ENCODE data around the gene POLL.

The POLL gene

DNA sequence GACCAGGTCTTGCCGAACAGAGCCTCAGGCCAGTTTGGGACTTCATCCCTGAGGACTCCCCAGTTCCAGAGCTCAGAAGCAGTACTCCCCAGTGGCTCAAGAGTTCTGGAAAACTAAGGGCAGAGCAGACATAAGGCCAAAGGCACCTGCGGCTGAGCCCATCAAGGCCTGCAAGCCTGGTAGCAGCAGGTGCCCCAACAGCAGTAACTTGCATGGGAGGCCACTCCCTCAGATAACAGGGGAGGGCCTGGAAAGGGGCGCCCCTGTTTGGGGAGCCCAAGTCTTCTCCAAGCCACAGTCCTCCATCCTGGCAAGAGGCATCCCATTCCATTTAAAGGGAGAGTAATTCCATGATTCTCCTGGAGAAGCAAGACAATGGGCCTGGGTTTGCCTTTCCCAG is 13.0 kb downstream of the POLL start:
- in situ Hi-C loops (cut with HindIII; ENCODE audit: low sequenced_read_pairs), result no loop called here

DNA sequence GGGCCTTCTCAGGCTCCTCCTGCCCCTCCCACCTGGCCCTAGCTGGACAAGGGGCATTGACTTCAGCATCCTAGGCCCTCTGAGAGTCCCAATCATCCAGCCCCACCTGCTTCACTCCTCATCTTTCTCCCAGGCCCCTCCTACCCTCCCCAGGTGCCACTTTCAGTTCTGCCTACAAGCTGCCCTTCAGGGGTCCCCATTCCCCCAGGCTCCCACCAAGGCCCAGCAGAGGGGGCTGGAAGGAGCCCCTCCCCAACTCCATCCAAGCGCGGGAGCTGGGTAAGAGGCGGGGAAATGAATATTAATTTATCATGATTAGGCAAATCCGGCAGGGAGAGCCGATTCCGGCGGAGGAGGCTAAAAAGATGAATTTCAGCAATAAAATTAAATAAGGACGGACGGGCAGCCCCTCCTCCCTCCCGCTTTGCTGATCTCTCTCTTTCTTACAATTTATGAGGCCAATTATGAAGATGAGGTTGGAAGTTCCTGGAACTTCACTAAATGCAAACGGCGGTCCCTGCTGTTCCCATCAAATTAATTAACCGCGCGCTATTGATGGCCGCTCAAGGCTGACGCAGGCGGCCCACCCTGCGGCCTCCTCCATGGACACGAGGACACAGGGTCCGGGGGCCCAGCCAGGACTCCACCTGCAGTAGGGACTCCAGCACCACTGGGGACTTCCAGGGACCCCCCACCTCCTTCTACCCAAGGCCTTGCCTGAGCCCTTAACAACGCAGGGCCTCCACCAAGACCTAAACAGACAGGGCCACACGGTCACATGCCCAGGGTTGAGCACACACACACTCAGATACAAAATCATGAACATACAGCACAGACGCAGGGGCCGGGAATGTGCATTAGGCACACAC is 13.9 kb downstream of the POLL start:
- in situ Hi-C loops (cut with HindIII; ENCODE audit: low sequenced_read_pairs), result no loop called here

DNA sequence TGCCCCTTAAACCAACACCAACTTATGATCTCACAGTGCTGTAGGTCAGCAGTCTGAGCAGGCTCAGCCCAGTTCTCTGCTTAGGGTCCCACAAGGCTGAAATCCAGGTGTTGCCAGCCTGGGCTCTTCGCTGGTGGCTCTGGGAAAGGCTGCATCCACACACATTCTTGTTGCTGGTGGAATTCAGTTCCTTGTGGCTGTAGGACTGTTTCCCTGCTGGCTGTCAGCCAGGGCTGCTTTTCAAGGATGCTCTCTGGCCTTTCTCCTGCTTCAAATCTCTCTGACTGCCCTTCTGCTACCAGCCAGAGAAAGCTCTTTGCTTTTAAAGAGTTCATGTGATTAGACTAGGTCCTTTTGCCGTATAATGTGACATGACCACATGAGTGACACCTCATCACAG is 15.3 kb downstream of the POLL start:
- in situ Hi-C loops (cut with HindIII; ENCODE audit: low sequenced_read_pairs), result no loop called here

DNA sequence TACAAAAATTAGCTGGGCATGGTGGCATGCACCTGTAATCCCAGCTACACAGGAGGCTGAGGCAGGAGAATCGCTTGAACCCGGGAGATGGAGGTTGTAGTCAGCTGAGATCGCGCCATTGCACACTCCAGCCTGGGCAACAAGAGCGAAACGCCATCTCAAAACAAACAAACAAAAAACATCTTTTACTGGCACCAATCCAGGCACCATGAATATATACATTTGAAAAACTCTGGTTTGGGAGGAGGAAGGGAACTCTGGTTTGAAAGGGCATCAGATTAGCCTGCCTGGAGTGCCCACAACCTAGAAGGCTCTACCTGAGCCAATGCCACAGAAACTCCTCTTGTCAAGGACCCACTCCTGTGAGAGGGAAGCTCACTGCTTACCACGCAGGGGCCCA is 15.9 kb downstream of the POLL start:
- in situ Hi-C loops (cut with HindIII; ENCODE audit: low sequenced_read_pairs), result no loop called here

DNA sequence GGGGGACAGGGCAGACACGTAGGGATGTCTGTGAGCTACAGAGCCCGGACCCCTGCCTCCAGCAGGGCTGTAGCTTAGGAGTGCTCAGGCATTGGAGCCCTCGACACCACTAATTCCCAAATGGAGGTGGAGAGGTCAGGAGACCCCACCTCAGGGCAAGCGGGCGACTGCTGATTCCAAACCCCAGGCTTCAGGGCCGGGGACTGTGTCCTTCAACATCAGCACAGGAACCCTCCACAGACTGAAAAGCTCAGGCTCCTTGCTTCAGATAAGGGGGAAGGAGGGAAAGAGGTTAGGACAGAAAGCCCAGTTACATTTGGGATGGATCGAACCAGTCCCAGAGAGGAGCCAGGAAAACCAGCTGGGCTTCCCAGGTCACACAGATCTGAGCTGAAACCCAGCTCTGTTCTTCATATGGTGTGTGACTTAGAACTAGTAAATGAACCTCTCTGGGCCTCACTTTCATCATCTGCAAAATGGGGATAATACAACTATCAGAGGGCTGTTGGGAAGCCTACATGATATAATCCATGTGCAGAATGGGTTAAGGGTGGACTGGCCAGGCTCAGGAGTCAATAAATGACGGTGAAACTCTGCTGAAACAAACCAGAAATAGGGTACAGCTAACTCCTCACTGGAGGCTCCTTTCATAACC is 16.7 kb downstream of the POLL start:
- in situ Hi-C loops (cut with HindIII; ENCODE audit: low sequenced_read_pairs), result no loop called here

DNA sequence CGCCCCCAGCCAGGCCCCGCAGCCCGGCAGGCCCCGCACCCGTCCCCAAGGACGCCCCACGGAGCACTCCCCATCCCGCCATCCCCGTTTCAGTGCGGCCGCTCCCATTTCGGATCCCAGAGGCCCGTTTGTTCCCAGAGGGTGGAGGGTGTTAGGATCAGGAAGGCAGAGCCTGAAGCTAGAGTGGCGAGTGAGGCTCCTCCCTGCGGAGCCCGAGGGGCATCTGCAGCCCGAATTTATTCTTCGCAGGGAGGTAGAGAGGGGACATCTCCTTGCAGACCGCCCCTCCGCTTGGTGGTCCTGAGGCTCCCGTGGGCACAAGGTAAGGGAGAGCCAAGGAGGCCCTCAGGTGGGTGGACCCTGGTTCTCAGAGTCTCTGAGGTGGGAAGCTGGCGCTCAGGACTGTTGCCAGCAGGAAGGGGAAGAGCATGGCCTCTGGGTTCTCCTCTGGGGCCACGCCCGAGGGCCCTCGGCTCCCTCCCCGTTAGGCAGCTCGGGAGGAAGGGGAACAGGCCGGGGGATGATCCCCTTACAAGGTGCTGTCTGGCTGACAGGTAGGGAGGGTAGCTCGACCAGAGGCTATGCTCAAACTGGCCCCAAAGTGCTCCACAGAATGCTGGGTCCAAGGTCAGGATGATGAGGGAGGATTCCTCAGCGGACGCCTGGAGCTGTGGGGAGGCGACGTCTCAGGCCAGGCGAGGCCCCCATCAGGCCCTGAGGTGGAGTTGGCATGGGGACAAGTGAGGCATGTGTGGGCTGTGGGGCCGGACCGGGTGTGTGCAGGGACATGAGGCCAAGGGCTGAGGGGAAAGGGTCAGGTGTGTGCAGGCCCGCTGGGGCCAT is 17.4 kb downstream of the POLL start:
- in situ Hi-C loops (cut with HindIII; ENCODE audit: low sequenced_read_pairs), result no loop called here

DNA sequence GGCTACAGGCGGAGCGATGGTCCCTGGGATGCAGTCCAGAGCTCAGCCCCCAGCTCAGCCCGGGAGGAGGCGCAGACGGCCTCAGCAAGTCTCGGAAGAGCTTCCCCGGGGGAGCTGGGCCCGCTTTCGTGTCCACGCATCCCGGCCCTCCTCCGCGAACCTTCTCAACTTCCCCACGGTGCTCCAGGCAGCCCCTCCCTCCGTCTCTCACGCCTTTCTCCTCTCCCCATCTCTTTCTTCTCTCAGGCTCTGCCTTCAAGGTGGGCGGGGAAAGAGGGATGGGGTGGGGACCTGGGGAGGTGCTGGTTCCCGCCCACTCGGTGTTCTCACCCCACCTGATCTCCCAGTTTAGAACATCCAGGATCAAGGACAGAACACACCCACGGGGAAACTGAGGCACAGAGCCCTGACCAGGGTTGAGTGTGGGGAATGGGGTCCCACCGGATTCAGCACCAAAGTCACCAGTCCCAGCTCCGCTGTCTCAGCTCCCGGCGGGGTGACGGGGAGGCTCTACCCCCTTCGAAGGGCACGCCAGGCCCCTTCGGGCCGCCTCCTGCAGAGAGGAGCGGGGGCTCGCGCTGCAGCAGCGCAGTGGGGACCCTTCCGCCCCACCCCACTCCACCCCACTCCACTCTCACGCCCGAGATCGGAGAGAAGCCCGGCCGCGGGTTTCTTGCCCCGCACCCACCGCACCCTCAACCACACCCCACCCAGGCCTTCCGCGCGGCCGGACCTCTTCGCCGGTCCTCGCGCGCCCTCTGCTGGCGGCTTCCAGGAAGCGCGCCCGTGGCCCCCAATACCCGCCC is 18.2 kb downstream of the POLL start:
- in situ Hi-C loops (cut with HindIII; ENCODE audit: low sequenced_read_pairs), result loop anchor here (10.0 kb wide), 1 partner anchor 295 kb away; no protein-coding TSS in a partner anchor

DNA sequence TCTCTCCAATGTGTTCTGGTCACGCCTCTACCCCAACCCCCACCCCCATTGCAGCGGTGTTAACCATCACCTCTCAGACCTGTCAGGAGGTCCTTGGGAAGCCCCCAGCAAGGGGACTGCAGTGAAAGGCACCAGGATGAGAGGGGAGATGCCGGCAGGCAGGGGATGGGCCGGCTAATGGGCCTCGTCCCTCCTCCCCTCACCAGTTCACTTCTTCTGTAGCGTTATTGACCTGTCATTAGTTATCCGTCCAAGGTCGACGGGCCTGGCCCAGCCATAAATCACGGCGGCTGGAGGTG is 18.8 kb downstream of the POLL start:
- in situ Hi-C loops (cut with HindIII; ENCODE audit: low sequenced_read_pairs), result loop anchor here (10.0 kb wide), 1 partner anchor 294 kb away; no protein-coding TSS in a partner anchor

DNA sequence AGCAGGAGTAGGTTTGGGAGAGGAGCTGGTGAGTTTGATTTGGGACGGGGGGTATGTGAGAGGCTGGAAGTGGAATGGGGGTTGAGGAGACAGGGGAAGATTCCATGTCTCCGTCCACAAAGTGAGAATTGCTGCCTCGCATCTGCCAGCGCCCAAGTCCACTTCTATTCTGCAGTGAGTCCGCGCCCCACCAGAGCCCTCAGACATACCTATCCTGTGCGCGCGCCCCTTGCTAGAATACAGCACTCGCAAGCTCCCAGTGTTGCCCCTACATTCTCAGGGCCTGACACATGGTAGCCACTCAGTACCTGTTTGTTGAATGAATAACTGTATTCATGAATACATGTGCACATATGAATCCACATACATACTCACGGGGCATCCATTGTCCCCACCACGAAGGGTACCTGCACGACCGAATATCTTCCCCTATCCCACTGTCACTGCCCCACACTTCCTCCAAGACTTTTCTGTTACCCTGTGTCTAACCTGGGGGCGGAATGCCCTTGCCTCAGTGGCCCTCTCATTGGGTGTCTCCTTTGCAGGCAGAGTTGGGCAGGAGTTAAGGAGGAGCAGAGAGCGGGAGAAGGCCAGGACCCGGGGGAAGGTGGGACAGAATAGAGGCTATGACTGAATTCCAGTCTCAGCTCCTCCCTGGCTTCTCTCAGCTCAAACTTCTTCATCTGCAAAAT is 19.9 kb downstream of the POLL start:
- in situ Hi-C loops (cut with HindIII; ENCODE audit: low sequenced_read_pairs), result loop anchor here (10.0 kb wide), 1 partner anchor 293 kb away; no protein-coding TSS in a partner anchor

DNA sequence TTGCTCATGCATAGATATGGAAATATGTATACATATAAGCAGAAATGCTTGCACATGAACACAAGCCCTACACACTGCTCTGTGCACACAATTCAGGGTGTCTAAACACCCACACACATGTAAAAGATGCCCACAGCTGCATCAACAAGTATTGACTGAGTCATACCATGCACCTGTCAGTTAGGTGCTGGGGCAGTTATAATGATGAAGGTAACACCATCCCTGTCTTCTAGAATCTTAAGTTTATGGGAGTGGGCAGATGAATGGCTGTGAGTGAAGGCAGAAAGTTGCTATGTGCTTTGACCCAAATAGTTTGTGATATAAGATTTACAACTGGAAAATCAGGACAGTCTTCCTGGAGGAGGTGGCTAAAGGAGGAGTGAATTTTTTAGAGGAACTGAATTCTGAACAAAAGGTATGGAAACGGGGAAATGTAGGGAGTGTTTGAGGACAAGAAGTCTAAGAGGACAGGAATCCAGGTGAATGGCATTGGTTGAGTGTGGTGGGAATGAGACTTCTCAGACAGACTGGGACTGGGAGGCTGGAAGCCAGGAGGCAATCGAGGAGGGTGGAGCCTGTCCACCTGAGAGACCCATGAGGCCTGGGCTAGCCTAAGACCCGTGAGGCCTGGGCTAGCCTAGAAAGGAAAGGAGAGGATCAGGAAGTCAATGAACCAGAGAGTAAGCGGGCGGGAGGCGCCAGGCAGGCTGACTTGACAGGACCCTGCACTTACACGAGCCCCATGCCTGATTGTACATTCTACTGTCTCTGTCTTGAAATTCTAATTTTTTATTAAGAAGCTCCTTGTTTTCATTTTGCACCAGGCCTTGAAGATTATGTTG is 20.7 kb downstream of the POLL start:
- in situ Hi-C loops (cut with HindIII; ENCODE audit: low sequenced_read_pairs), result loop anchor here (10.0 kb wide), 1 partner anchor 293 kb away; no protein-coding TSS in a partner anchor

DNA sequence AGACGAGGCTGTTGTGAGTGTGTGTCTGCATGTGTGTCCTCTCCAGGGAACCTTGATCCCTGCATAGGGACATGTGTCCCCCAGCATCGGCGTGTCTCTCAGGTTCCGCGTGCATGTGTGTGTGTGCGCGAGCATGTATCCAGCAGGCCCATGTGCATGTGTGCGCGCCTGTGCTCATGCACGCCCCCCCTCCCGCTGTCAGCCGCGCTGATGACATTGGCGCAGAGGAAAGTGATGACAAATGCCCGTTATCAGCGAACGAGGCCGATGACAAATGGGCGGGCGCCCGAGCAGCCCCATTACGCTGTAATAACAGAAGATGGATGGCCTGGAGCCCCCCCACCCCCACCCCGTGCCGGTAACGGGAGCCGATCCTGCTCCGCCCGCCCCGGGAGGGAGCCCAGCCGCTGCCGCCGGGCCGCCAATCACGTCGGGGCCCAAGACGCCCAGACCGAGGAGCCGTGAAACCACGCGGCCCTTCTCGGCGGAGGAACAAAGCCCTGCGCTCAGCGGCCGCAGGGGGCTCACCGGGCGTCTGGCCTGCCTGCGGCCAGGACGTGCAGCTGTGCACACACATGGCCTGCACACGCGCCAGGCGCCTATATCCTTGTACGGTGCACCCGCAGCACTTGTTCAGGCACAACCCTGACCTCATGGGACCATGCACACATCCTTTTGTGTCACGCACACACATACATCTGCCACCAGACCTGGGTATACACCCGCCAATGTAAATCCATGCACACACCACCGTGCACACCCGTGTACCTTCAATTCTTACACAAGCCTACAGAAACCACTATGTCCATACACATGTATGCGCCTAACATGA is 21.5 kb downstream of the POLL start:
- in situ Hi-C loops (cut with HindIII; ENCODE audit: low sequenced_read_pairs), result loop anchor here (10.0 kb wide), 1 partner anchor 292 kb away; no protein-coding TSS in a partner anchor

DNA sequence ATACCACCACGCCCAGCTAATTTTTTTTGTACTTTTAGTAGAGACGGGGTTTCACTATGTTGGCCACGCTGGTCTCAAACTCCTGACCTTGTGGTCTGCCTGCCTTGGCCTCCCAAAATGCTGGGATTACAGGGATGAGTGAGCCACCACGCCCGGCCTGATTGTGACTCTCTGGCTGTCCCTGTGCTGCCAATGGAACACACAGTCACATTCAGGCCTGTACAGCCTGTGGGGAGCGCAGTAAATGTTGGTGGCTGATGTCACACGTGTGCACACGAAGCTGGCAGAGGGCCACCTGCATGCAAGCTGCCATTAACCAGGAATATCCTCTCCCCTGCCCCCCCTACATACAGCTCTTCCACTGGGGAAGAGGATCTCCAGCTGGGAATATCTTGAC is 22.1 kb downstream of the POLL start:
- in situ Hi-C loops (cut with HindIII; ENCODE audit: low sequenced_read_pairs), result loop anchor here (10.0 kb wide), 1 partner anchor 291 kb away; no protein-coding TSS in a partner anchor

DNA sequence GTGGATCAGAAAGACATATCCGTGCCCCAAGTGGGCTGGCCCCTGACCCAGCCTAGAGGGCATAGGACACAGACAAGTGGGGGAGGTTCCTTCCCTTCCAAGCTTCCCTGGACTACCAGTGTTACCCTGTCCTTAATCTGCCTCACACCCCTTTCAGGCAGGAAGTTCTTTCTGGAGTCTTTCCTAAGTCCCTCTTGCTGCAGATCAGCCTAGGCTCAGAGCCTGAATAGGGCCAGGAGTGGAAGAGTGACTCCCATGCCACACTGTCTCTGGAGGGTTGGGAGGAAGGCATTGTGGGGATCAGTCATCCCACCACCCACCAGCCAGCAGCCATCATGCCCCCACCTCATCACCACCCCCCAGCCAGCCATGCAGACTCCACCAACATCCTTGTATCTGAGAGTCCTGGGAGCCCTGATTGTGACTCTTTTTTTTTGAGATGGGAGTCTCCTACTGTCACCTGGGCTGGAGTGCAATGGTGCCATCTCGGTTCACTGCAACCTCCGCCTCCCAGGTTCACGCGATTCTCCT is 22.6 kb downstream of the POLL start:
- in situ Hi-C loops (cut with HindIII; ENCODE audit: low sequenced_read_pairs), result loop anchor here (10.0 kb wide), 1 partner anchor 291 kb away; no protein-coding TSS in a partner anchor

DNA sequence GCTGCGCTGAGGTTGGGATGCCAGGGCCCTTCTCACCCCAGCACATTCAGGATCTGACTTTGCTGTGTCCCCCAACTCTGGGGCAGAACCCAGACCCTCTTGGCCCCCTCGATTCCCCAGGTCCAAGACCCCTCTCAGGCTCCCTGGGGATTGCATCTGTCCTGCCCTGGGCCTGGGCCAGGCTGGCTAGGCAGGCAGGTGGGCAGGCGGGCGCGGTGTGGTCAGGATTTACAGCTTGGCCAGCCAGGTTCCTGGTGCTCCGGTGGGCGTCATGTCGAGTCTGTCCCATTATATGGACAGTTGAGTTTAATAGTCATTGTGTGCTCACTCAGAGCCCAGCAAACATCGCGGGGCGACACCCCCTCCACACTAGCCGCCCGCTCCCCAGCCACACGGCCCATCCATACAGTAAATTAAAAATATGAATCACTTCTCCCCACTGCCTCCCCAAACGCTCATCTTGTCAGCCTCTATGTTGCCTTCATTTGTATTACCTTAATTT is 23.5 kb downstream of the POLL start:
- in situ Hi-C loops (cut with HindIII; ENCODE audit: low sequenced_read_pairs), result loop anchor here (10.0 kb wide), 1 partner anchor 290 kb away; no protein-coding TSS in a partner anchor

DNA sequence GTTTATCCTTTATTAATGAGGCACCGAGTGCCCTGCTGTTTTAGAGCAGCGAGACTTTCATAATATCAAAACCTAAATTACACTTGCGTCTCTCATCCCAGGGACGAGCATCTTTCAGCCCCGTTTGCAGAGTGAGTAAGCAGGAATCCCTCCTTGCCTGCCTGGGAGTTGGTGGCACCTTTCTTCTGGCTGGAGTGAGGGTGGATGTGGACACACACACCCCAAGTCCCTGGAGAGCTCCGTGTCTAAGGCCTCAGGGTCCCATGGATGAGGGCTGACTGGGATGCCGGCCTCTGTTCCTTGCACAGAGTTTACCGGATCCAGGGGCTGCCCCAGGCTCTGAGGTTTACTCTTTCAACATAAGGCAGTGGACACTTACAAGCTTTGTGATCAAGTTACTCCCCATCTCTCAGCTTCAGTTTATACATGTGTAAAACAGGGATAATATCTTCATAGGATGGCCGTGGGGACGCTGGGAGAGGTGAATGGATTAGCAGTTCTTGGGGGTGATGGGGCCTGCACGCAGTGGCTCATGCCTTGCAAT is 24.5 kb downstream of the POLL start:
- in situ Hi-C loops (cut with HindIII; ENCODE audit: low sequenced_read_pairs), result loop anchor here (10.0 kb wide), 1 partner anchor 289 kb away; no protein-coding TSS in a partner anchor

DNA sequence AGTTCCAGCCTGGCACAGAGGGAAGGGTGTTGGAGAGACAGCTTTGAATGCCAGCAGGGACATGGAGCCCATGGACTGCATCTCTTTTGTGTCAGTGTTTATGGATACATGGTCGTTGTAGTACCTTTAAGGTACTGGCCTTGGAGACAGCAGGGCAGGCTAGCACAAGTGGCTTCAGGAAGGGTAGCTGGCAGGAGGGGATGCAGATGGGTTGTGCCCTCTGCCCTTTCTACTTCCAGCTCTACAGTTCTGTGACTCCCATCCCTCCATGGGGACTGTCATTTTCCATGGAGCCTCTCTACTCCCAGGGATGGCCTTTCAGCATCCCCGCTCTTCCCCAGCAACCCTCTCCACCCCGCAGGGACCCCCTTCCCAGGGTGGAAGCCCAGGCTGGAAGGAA is 25.1 kb downstream of the POLL start:
- in situ Hi-C loops (cut with HindIII; ENCODE audit: low sequenced_read_pairs), result loop anchor here (10.0 kb wide), 1 partner anchor 288 kb away; no protein-coding TSS in a partner anchor

DNA sequence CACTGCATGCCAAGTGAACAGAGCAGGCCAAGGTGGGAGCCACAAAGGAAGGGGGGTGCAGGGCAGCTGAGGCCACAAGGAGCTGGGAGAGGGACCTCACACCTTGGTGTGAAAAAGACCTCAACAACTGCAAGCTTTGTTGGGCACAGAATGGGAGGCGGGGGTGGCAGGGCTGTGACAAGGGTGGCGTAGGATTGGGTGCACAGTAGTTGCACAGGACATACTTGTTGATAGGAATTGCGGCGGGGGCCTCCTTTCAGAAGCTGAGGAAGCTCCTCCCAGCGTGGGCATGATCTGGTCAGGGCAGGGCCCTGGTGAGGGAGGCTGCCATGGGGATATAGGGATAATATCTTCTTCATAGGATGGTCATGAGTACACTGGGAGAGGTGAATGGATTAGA is 25.8 kb downstream of the POLL start:
- in situ Hi-C loops (cut with HindIII; ENCODE audit: low sequenced_read_pairs), result loop anchor here (10.0 kb wide), 1 partner anchor 287 kb away; no protein-coding TSS in a partner anchor
